Measurements from ENCODE around the gene IRF1. TPM values are rescaled to one million over a fixed set of nuclear protein-coding genes. Genes with fewer than 3 reads are reported as not detected.

IRF1 gene
- total RNA-seq, 1 donor from 2014 or later = 50.1 TPM

GRCh38 chr5:132433141-132433540, 57.4 kb downstream of the IRF1 start:
- no peak for TF ChIP-seq CTCF (conservative IDR thresholded peaks at IDR 0.05)
- Mint-ChIP-seq H3K4me1 (ENCODE audit: unreplicated experiment) (peaks cover 47% of the 10 kb centered on the region), H3K27ac (no peak overlapping the region)

GRCh38 chr5:132431632-132432031, 58.9 kb downstream of the IRF1 start:
- H3K27ac Mint-ChIP-seq = no peak overlapping the region
- H3K4me3 Mint-ChIP-seq = no peak overlapping the region
- H3K4me1 Mint-ChIP-seq (ENCODE audit: unreplicated experiment) = peaks cover 47% of the 10 kb centered on the region
- H3K27me3 Mint-ChIP-seq = no peaks in the 10 kb centered on the region
- H3K9me3 Mint-ChIP-seq = no peaks in the 10 kb centered on the region
- no peaks in the 10 kb centered on the region for H3K36me3 Mint-ChIP-seq
- no peak for TF ChIP-seq CTCF (conservative IDR thresholded peaks at IDR 0.05)
- DNase-seq (ENCODE audit: extremely low spot score, unreplicated experiment) = no peak

More at GRCh38 chr5:132433141-132433540, 57.4 kb downstream of the IRF1 start:
- no peaks in the 10 kb centered on the region for H3K27me3 Mint-ChIP-seq
- H3K9me3 Mint-ChIP-seq = no peaks in the 10 kb centered on the region
- DNase-seq (ENCODE audit: extremely low spot score, unreplicated experiment) = no peak
- no peaks in the 10 kb centered on the region for H3K36me3 Mint-ChIP-seq
- H3K4me3 Mint-ChIP-seq = no peak overlapping the region

Other genes with a start within 250 kb of the IRF1 start
- 40.0 and 43.8 TPM in 2 replicates for gene PDLIM4, start 233.1 kb downstream of the IRF1 start, total RNA-seq (ENCODE audit: low replicate concordance)
- 1.3 and 2.0 TPM in 2 replicates for gene SLC22A4, start 196.4 kb downstream of the IRF1 start, total RNA-seq (ENCODE audit: low replicate concordance)
- gene SLC22A5, start 121.1 kb downstream of the IRF1 start, total RNA-seq (ENCODE audit: low replicate concordance) = 21.6 and 39.3 TPM in 2 replicates
- not detected in 2 replicates for gene IL5, start 52.7 kb upstream of the IRF1 start, total RNA-seq (ENCODE audit: low replicate concordance)
- gene RAD50, start 66.2 kb upstream of the IRF1 start, total RNA-seq (ENCODE audit: low replicate concordance) = 41.3 and 50.1 TPM in 2 replicates
- gene IL13, start 167.4 kb upstream of the IRF1 start, total RNA-seq (ENCODE audit: low replicate concordance) = not detected in 2 replicates
- not detected in 2 replicates for gene IL4, start 183.2 kb upstream of the IRF1 start, total RNA-seq (ENCODE audit: low replicate concordance)
- gene KIF3A, start 246.8 kb upstream of the IRF1 start, total RNA-seq (ENCODE audit: low replicate concordance) = 15.6 and 20.0 TPM in 2 replicates